ENCODE measurements around the gene SLC35D3.
"Not testable (repeated sequence)": the region's sequence is repeated elsewhere in the genome, so short reads cannot be mapped to it uniquely, and the experiment has no call there.

GRCh38 chr6:136876469-136876868 is 45.6 kb upstream of the SLC35D3 start:
- not testable (repeated sequence) for TF ChIP-seq POLR2AphosphoS5 (IDR thresholded peaks at IDR 0.05; ENCODE audit: insufficient read depth in 1 of 2, low read depth in 1 of 2); CTCF (IDR thresholded peaks at IDR 0.05); POLR2A (IDR thresholded peaks at IDR 0.05)
